Ascending aorta (tissue), 2 donors: Measurements from ENCODE around the gene ABL1. TPM values are rescaled to one million over a fixed set of nuclear protein-coding genes. Genes with fewer than 3 reads are reported as not detected.

Experiments used
- DNase-seq, 2 donors: peaks; one replicate each; pipeline ENCODE4 v3.0.0-alpha.2; 2019; ENCODE audit warnings: low spot score in 2 of 2
- H3K27ac ChIP-seq, 2 donors: fragments of 200-600 bp; sonication (generic); one replicate each; pipeline ENCODE4 v1.5.1; 2016 to 2017; ENCODE audit warnings: mild to moderate bottlenecking in 1 of 2
- H3K27me3 ChIP-seq: fragments of 200-600 bp; sonication (generic); one replicate; pipeline ENCODE4 v1.5.1; 2017
- H3K36me3 ChIP-seq, 2 donors: fragments of 200-600 bp; sonication (generic); one replicate each; pipeline ENCODE4 v1.5.1; 2016
- H3K4me1 ChIP-seq, 2 donors: fragments of 200-600 bp; sonication (generic); one replicate each; pipeline ENCODE4 v1.5.1; 2016 to 2017; ENCODE audit warnings: mild to moderate bottlenecking in 1 of 2
- H3K4me3 ChIP-seq, 2 donors: fragments of 200-600 bp; sonication (generic); one replicate each; pipeline ENCODE4 v1.5.1; 2016 to 2017; ENCODE audit warnings: mild to moderate bottlenecking in 1 of 2
- H3K9me3 ChIP-seq, 2 donors: fragments of 200-600 bp; sonication (generic); one replicate each; pipeline ENCODE4 v1.5.1; 2016
- intact Hi-C: fragments of 100-400 bp; cut with DNase I; formaldehyde crosslinking; loops from one replicate; pipeline ENCODE4 v1.15.1; 2023
- total RNA-seq: library from RNA; depleted of rRNA; stranded (reverse); fragments of >200 nt; gene quantifications from one replicate; pipeline ENCODE4 v1.1.0, GENCODE V29; 2016
- TF ChIP-seq, protein P1 (sequence below), 3 experiments: fragments of 200-600 bp in 2 of 3; fragments of 450-650 bp in 1 of 3; sonication (generic) in 2 of 3; IDR thresholded peaks; one replicate each; pipeline ENCODE4 v1.5.1; 2016 to 2019; ENCODE audit warnings: antibody characterized with exemption in 3 of 3, mild to moderate bottlenecking in 1 of 3, moderate library complexity in 1 of 3

Gene ABL1
- total RNA-seq, 1 donor from 2014 or later: 99.1 TPM

DNA sequence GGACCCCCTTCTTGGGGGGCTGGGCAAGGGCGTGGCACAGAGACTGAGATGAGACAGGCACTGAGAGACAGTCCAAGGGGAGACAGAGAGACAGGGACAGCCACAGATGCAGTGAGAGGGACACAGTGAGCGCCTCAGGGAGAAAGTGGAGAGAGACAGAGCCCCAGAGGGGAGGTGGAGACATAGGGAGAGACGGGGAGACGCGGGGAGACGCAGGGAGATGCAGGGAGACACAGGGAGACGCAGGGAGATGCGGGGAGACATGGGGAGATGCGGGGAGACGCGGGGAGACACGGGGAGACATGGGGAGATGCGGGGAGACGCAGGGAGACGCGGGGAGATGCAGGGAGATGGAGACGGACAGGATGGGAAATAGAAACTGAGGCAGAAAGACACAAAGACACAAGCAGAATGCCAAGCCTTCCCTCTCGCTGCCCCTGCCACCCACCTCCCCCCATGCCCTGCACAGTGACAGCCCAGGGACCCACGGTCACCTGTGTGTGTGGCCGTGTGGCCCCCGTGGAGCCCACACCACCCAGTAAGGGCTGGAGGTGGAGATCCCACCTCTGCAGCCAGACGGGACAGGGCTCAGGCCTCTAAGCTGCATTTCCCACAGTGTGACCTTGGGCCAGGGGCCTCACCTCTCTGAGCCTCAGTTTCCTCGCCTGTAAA lies 95.2 kb downstream of the ABL1 start:
- H3K4me1 ChIP-seq: no peaks in the 10 kb centered on the region
- TF ChIP-seq, protein P1, sequence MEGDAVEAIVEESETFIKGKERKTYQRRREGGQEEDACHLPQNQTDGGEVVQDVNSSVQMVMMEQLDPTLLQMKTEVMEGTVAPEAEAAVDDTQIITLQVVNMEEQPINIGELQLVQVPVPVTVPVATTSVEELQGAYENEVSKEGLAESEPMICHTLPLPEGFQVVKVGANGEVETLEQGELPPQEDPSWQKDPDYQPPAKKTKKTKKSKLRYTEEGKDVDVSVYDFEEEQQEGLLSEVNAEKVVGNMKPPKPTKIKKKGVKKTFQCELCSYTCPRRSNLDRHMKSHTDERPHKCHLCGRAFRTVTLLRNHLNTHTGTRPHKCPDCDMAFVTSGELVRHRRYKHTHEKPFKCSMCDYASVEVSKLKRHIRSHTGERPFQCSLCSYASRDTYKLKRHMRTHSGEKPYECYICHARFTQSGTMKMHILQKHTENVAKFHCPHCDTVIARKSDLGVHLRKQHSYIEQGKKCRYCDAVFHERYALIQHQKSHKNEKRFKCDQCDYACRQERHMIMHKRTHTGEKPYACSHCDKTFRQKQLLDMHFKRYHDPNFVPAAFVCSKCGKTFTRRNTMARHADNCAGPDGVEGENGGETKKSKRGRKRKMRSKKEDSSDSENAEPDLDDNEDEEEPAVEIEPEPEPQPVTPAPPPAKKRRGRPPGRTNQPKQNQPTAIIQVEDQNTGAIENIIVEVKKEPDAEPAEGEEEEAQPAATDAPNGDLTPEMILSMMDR (IDR thresholded peaks at IDR 0.05): no peak

DNA sequence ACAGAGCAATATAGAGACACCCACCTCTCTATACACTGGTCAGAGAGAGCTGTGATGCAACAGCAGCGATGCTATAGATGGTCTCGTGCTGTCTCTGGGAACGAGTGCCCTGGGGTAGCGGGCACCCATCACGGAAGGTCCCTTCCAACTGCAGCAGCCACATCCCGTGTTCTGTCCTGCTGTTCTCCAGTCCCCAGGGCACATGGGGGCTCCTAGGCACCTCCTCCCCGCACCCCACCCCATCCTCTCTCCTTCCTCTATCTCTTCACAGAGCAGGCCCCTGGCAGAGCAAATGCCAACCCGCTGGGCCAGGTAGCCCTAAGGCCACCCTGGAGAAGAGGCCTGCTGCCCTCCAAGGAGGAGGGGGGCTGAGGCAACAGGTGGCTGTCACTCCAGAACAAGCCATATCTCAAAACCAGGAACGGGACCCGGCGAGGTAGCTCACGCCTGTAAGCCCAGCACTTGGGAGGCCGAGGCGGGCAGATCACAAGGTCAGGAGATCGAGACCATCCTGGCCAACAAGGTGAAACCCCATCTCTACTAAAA lies 95.8 kb downstream of the ABL1 start:
- Histone ChIP-seq H3K27me3 (peaks cover 3% of the 10 kb centered on the region), H3K4me1 (no peaks in the 10 kb centered on the region), H3K4me3 (no peak overlapping the region), H3K27ac (no peak overlapping the region), H3K36me3 (no peaks in the 10 kb centered on the region), H3K9me3 (no peaks in the 10 kb centered on the region)
- intact Hi-C loops: no loop called here
- TF ChIP-seq, protein P1 (IDR thresholded peaks at IDR 0.05): no peak
- no peak for DNase-seq

More for the DNA sequence above, 95.2 kb downstream of the ABL1 start:
- H3K27ac ChIP-seq: no peak overlapping the region
- DNase-seq: no peak
- H3K36me3 ChIP-seq: no peaks in the 10 kb centered on the region
- peaks cover 3% of the 10 kb centered on the region for H3K27me3 ChIP-seq
- no peak overlapping the region for H3K4me3 ChIP-seq
- no peaks in the 10 kb centered on the region for H3K9me3 ChIP-seq
- intact Hi-C loops: no loop called here

DNA sequence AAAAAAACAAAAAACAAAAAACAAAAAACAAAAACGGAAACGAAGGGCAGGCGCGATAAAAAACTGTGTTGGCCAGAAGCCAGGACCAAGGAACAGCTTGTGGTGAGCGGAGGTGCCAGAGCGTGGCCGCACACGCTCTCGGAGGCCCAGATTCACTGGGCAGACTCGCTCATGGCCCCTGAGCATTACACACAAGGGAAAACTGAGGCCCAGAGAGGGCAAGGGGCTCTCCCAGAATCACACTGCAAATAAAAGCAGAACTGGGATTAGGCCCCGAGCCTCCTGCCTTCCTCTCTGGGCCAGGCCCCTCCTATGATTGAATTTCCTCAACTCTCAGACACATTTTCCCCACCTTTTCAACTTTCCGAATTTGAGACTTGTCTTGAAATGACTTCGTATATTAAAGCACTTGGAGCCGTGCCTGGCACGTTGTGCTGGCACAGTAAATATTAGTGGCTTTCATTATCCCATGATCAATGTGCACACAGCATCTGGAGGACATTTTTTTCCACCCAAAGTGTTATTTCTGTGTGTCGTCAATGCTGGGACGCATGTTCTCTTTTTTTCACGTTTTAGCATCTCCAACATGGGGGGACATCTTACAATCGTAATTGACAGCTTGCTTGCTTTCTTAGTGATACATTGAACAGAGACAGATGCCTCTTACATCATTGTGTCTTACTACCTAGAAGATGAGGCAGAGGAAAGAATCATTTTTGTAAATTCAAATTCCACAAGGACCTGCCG lies 96.6 kb downstream of the ABL1 start:
- Histone ChIP-seq H3K36me3 (no peaks in the 10 kb centered on the region), H3K4me3 (no peak overlapping the region), H3K4me1 (no peaks in the 10 kb centered on the region), H3K9me3 (no peaks in the 10 kb centered on the region), H3K27me3 (peaks cover 3% of the 10 kb centered on the region), H3K27ac (no peak overlapping the region)
- TF ChIP-seq, protein P1 (IDR thresholded peaks at IDR 0.05): no peak
- intact Hi-C loops: no loop called here
- DNase-seq: no peak

DNA sequence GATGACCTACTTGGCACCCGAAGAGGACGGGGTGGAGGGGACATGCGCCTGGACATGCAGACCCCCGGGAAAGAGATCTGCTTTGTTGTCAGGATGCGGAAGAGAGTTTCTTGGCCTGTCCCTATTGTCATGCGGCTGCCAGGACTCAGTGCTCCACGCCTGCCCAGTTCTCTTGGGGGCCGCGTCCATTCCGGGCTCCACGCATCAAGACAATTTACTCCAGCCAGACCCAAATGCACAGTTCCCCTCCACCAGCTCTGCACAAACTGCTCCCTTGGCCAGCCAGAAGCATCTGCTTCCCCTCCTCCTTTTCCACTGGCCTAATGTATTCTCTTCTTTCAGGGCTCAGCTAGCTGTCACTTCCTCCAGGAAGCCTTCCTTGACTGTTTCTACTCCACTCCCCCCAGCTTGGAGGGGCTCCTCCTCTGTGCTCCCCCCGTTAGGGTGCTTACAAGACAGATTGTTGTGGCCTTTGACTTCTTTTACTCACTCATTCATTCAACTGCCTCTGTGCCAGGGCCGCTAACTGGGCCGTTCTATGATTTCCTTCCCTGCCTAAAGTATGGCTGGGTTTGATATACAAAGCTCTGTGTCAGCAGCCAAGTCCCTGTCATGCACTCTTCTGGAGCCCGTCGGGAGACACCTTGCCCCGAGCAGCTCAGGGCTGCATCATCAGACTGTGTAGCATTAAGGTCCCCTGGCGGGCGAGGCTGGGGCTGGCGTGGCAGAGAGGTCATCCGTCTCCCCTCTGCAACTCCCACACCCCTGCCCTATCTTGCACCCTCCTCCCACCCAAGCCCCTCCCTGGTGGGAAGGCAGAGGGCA lies 97.4 kb downstream of the ABL1 start:
- TF ChIP-seq, protein P1 (IDR thresholded peaks at IDR 0.05): no peak
- Histone ChIP-seq H3K4me3 (no peak overlapping the region), H3K36me3 (no peaks in the 10 kb centered on the region), H3K9me3 (no peaks in the 10 kb centered on the region), H3K4me1 (no peaks in the 10 kb centered on the region), H3K27ac (no peak overlapping the region), H3K27me3 (peaks cover 7% of the 10 kb centered on the region)
- intact Hi-C loops: no loop called here
- no peak for DNase-seq
